HPDE6-E6E7 (cell line): Measurements from ENCODE around the gene LRP1.
A peak's percentile ranks its signal among the peaks of the same experiment; 100 is the strongest.

Experiments used
- DNase-seq: peaks from one replicate; pipeline ENCODE4 v3.0.0; 2011; ENCODE audit warnings: missing footprints; ENCODE audit errors: extremely low spot score

Gene LRP1

GRCh38 chr12:57134949-57135348 lies 6.7 kb downstream of the LRP1 start:
- no peak for DNase-seq

- DNase-seq = no peak
Measured at GRCh38 chr12:57135527-57136326, 7.4 kb downstream of the LRP1 start.

- DNase-seq = no peak
Measured at GRCh38 chr12:57138526-57139272, 10.4 kb downstream of the LRP1 start.

GRCh38 chr12:57139796-57140649 lies 11.7 kb downstream of the LRP1 start:
- no peak for DNase-seq

GRCh38 chr12:57141249-57141648 lies 13.0 kb downstream of the LRP1 start:
- no peak for DNase-seq

GRCh38 chr12:57142121-57142520 lies 13.8 kb downstream of the LRP1 start:
- DNase-seq = no peak

GRCh38 chr12:57142727-57143126 lies 14.4 kb downstream of the LRP1 start:
- DNase-seq = no peak

GRCh38 chr12:57143454-57143853 lies 15.2 kb downstream of the LRP1 start:
- DNase-seq = no peak

GRCh38 chr12:57145460-57146059 lies 17.3 kb downstream of the LRP1 start:
- DNase-seq = no peak

GRCh38 chr12:57146092-57146491 lies 17.8 kb downstream of the LRP1 start:
- DNase-seq = no peak

- no peak for DNase-seq
Measured at GRCh38 chr12:57146961-57147944, 19.0 kb downstream of the LRP1 start, which contains the start of gene LRP1-AS. TSS of gene LRP1-AS (minus strand) at chr12:57147619.

GRCh38 chr12:57148469-57149244 lies 20.4 kb downstream of the LRP1 start:
- DNase-seq = no peak

- no peak for DNase-seq
Measured at GRCh38 chr12:57149245-57149900, 21.1 kb downstream of the LRP1 start.

- no peak for DNase-seq
Measured at GRCh38 chr12:57150400-57151000, 22.2 kb downstream of the LRP1 start.

GRCh38 chr12:57151741-57152630 lies 23.7 kb downstream of the LRP1 start:
- DNase-seq = peak; percentile 86

GRCh38 chr12:57152639-57153038 lies 24.4 kb downstream of the LRP1 start:
- no peak for DNase-seq

GRCh38 chr12:57153415-57153997 lies 25.2 kb downstream of the LRP1 start:
- DNase-seq = no peak
